Breast epithelium (tissue), 4 donors: ENCODE results near the gene BAZ2B. TPM values are rescaled to one million over a fixed set of nuclear protein-coding genes. Genes with fewer than 3 reads are reported as not detected.

Experiments
- DNase-seq, 2 donors: peaks; one replicate each; pipeline ENCODE4 v3.0.0-alpha.2; 2019; ENCODE audit warnings: low spot score in 2 of 2
- H3K27ac ChIP-seq, 2 donors: fragments of 200-600 bp; sonication (generic) in 1 of 2; one replicate each; pipeline ENCODE4 v1.5.1; 2016 to 2019; ENCODE audit warnings: mild to moderate bottlenecking in 1 of 2
- H3K27me3 ChIP-seq, 2 donors: fragments of 200-600 bp; sonication (generic) in 1 of 2; one replicate each; pipeline versions ENCODE4 v1.5.1 to v1.6.0; 2017 to 2019; ENCODE audit warnings: control low read depth in 1 of 2, mild to moderate bottlenecking in 1 of 2
- H3K36me3 ChIP-seq: fragments of 200-600 bp; one replicate; pipeline ENCODE4 v1.5.1; 2019
- H3K4me1 ChIP-seq, 2 donors: fragments of 200-600 bp; sonication (generic); one replicate each; pipeline ENCODE4 v1.5.1; 2016 to 2019; ENCODE audit warnings: control low read depth in 1 of 2
- H3K4me3 ChIP-seq, 3 donors: fragments of 200-600 bp; sonication (generic); 1 replicate in 2 of 3; 2 replicates in 1 of 3; pipeline ENCODE4 v1.5.1; 2016 to 2019; ENCODE audit warnings: mild to moderate bottlenecking in 3 of 3, moderate library complexity in 2 of 3
- H3K9me3 ChIP-seq, 2 donors: fragments of 200-600 bp; sonication (generic) in 1 of 2; one replicate each; pipeline ENCODE4 v1.5.1; 2016 to 2019; ENCODE audit warnings: control low read depth in 1 of 2
- CTCF ChIP-seq, 3 donors: fragments of 450-650 bp; IDR thresholded peaks; one replicate each; pipeline ENCODE4 v1.5.1; 2016 to 2017; ENCODE audit warnings: antibody characterized with exemption in 3 of 3, mild to moderate bottlenecking in 3 of 3, moderate library complexity in 3 of 3
- POLR2A ChIP-seq: fragments of 450-650 bp; IDR thresholded peaks from one replicate; pipeline ENCODE4 v1.6.1; 2016; ENCODE audit warnings: antibody characterized with exemption, mild to moderate bottlenecking, moderate library complexity
- POLR2AphosphoS5 ChIP-seq, 3 donors: sonication (generic); formaldehyde crosslinking; IDR thresholded peaks; one replicate each; pipeline ENCODE4 v1.6.1; 2017; ENCODE audit warnings: antibody characterized with exemption in 3 of 3
- intact Hi-C: fragments of 100-400 bp; cut with DNase I; formaldehyde crosslinking; loops from one replicate; pipeline ENCODE4 v1.15.1; 2023; ENCODE audit warnings: low total_unique reads
- total RNA-seq, 3 donors: library from RNA; depleted of rRNA; stranded (reverse); fragments of >200 nt; gene quantifications; one replicate each; pipeline ENCODE4 v1.1.0, GENCODE V29; 2016

BAZ2B gene
- total RNA-seq, 3 donors from 2014 or later = 86.1 to 250 (median 143) TPM

DNA sequence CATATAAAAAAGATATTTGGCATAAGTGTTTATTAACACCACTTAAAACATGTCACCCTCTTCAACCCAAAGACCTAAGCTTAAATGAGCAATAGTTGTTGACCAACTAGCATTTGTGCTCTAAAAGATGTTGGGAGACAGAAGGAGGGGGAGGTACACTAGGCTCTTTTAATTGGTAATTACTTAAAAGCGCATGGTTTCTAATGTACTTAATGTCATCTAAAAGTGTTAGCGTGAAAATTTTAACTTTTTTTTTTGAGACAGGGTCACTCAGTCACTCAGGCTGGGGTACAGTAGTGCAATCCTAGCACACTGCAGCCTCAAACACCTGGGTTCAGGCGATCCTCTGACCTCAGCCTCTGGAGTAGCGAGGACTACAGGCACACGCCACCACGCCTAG lies 335.3 kb downstream of the BAZ2B start:
- no peak for DNase-seq
- TF ChIP-seq POLR2A = no peak
- no peak for TF ChIP-seq CTCF (IDR thresholded peaks at IDR 0.05)
- TF ChIP-seq POLR2AphosphoS5 (IDR thresholded peaks at IDR 0.05) = no peak
- H3K27ac ChIP-seq = no peak overlapping the region
- no peaks in the 10 kb centered on the region for H3K9me3 ChIP-seq
- intact Hi-C loops = no loop called here
- no peaks in the 10 kb centered on the region for H3K4me1 ChIP-seq
- H3K27me3 ChIP-seq = no peaks in the 10 kb centered on the region
- H3K4me3 ChIP-seq = no peak overlapping the region
- H3K36me3 ChIP-seq = peaks cover 5% of the 10 kb centered on the region

GRCh38 chr2:159279700-159280099 lies 336.6 kb downstream of the BAZ2B start:
- no peak for DNase-seq
- no peaks in the 10 kb centered on the region for H3K9me3 ChIP-seq
- H3K36me3 ChIP-seq = peaks cover 5% of the 10 kb centered on the region
- H3K27me3 ChIP-seq = no peaks in the 10 kb centered on the region
- TF ChIP-seq CTCF (IDR thresholded peaks at IDR 0.05) (no peak), POLR2A (no peak), POLR2AphosphoS5 (IDR thresholded peaks at IDR 0.05) (no peak)
- no peaks in the 10 kb centered on the region for H3K4me1 ChIP-seq
- intact Hi-C loops = no loop called here
- H3K27ac ChIP-seq = no peak overlapping the region
- no peak overlapping the region for H3K4me3 ChIP-seq

- no peak for TF ChIP-seq CTCF (IDR thresholded peaks at IDR 0.05)
- TF ChIP-seq POLR2A = no peak
- no peak for TF ChIP-seq POLR2AphosphoS5 (IDR thresholded peaks at IDR 0.05)
- Histone ChIP-seq H3K27ac (no peak overlapping the region), H3K9me3 (no peaks in the 10 kb centered on the region), H3K36me3 (peaks cover 5% of the 10 kb centered on the region), H3K4me3 (no peak overlapping the region), H3K27me3 (no peaks in the 10 kb centered on the region), H3K4me1 (no peaks in the 10 kb centered on the region)
- DNase-seq = no peak
- intact Hi-C loops = no loop called here
Observed at GRCh38 chr2:159275111-159275510, 341.2 kb downstream of the BAZ2B start.

GRCh38 chr2:159272156-159272555 lies 344.2 kb downstream of the BAZ2B start:
- H3K36me3 ChIP-seq = no peaks in the 10 kb centered on the region
- DNase-seq = no peak
- H3K27me3 ChIP-seq = no peaks in the 10 kb centered on the region
- H3K4me3 ChIP-seq = no peak overlapping the region
- H3K27ac ChIP-seq = no peak overlapping the region
- H3K9me3 ChIP-seq = no peaks in the 10 kb centered on the region
- H3K4me1 ChIP-seq = no peaks in the 10 kb centered on the region
- intact Hi-C loops = no loop called here
- TF ChIP-seq POLR2A (no peak), CTCF (IDR thresholded peaks at IDR 0.05) (no peak), POLR2AphosphoS5 (IDR thresholded peaks at IDR 0.05) (no peak)

GRCh38 chr2:159270744-159271379 lies 345.5 kb downstream of the BAZ2B start:
- Histone ChIP-seq H3K4me1 (no peaks in the 10 kb centered on the region), H3K36me3 (no peaks in the 10 kb centered on the region), H3K27me3 (no peaks in the 10 kb centered on the region), H3K9me3 (no peaks in the 10 kb centered on the region), H3K4me3 (no peak overlapping the region), H3K27ac (no peak overlapping the region)
- no peak for DNase-seq
- TF ChIP-seq POLR2AphosphoS5 (IDR thresholded peaks at IDR 0.05) = no peak
- no peak for TF ChIP-seq CTCF (IDR thresholded peaks at IDR 0.05)
- TF ChIP-seq POLR2A = no peak
- intact Hi-C loops = no loop called here

Other genes starting within 250 kb of the BAZ2B start
- gene MARCHF7, start 96.0 kb upstream of the BAZ2B start, total RNA-seq = 100 to 1,000 TPM in 2 of 3 donors, 10 to 100 TPM in 1; 85.9 to 154 (median 128) TPM
- 100 to 1,000 TPM in 2 of 3 donors, 10 to 100 TPM in 1; 61.0 to 141 (median 105) TPM for gene CD302, start 181.7 kb upstream of the BAZ2B start, total RNA-seq